Hepatocyte (in vitro differentiated cells): Measurements from ENCODE around the gene CHST15. TPM values are rescaled to one million over a fixed set of nuclear protein-coding genes. Genes with fewer than 3 reads are reported as not detected.

Experiments
- DNase-seq: peaks from one replicate; pipeline ENCODE4 v3.0.0-alpha.2; 2016; ENCODE audit warnings: low spot score
- H2AFZ ChIP-seq: fragments of 200-600 bp; sonication (generic); 2 replicates; pipeline ENCODE4 v1.6.0; 2016; ENCODE audit warnings: antibody characterized with exemption, mild to moderate bottlenecking
- H3K27ac ChIP-seq: fragments of 200-600 bp; sonication (generic); 2 replicates; pipeline ENCODE4 v1.5.1; 2016; ENCODE audit warnings: mild to moderate bottlenecking
- H3K27me3 ChIP-seq: fragments of 200-600 bp; sonication (generic); 2 replicates; pipeline ENCODE4 v1.6.1; 2016
- H3K36me3 ChIP-seq: fragments of 200-600 bp; sonication (generic); replicated peaks from 2 replicates; pipeline ENCODE4 v1.5.1; 2016; ENCODE audit warnings: low read depth; ENCODE audit not compliant: insufficient read depth
- H3K4me1 ChIP-seq: fragments of 200-600 bp; sonication (generic); 2 replicates; pipeline ENCODE4 v1.5.1; 2016; ENCODE audit warnings: mild to moderate bottlenecking, moderate library complexity; ENCODE audit not compliant: insufficient read depth
- H3K4me2 ChIP-seq: fragments of 200-600 bp; sonication (generic); 2 replicates; pipeline ENCODE4 v1.6.0; 2016
- H3K4me3 ChIP-seq: fragments of 200-600 bp; sonication (generic); 2 replicates; pipeline ENCODE4 v1.5.1; 2016; ENCODE audit warnings: mild to moderate bottlenecking
- H3K79me2 ChIP-seq: fragments of 200-600 bp; sonication (generic); 2 replicates; pipeline ENCODE4 v1.6.0; 2017; ENCODE audit warnings: mild to moderate bottlenecking
- H3K9me2 ChIP-seq: fragments of 200-600 bp; sonication (generic); replicated peaks from 2 replicates; pipeline ENCODE4 v1.6.0; 2017; ENCODE audit warnings: mild to moderate bottlenecking; ENCODE audit not compliant: insufficient read depth
- H3K9me3 ChIP-seq: fragments of 200-600 bp; sonication (generic); 2 replicates; pipeline ENCODE4 v1.5.1; 2016; ENCODE audit warnings: low read depth, mild to moderate bottlenecking
- H4K20me1 ChIP-seq: fragments of 200-600 bp; sonication (generic); 2 replicates; pipeline ENCODE4 v1.6.0; 2016; ENCODE audit warnings: mild to moderate bottlenecking; ENCODE audit not compliant: insufficient read depth, poor library complexity, severe bottlenecking
- EZH2 ChIP-seq: fragments of 200-600 bp; sonication (generic); IDR thresholded peaks from 2 replicates; pipeline ENCODE4 v1.6.1; 2016; ENCODE audit warnings: antibody characterized with exemption, mild to moderate bottlenecking, borderline replicate concordance
- EZH2phosphoT487 ChIP-seq: fragments of 200-600 bp; sonication (generic); IDR thresholded peaks from one replicate; pipeline ENCODE4 v1.6.1; 2018; ENCODE audit warnings: antibody characterized with exemption, mild to moderate bottlenecking, low read depth, moderate library complexity; ENCODE audit not compliant: unreplicated experiment, severe bottlenecking
- WGBS: methylation state at CpG from one replicate; pipeline ENCODE4 v1.1.6; 2016; ENCODE audit warnings: low lambda C conversion rate; ENCODE audit errors: missing lambda C conversion rate; 5-methylcytosine and 5-hydroxymethylcytosine counted together
- polyA plus RNA-seq: library from polyadenylated mRNA; unstranded; fragments of >200 nt; fragmentation: Nextera tagmentation; extraction: Ambion mirVana; gene quantifications from 2 replicates; pipeline ENCODE4 v1.2.1, GENCODE V29; 2016
- total RNA-seq: library from RNA; depleted of rRNA; stranded (reverse); fragments of >200 nt; gene quantifications from 2 replicates; pipeline ENCODE4 v1.2.3, GENCODE V29; 2014
- TF ChIP-seq, protein P1 (sequence below): fragments of 200-600 bp; sonication (generic); IDR thresholded peaks from 2 replicates; pipeline ENCODE4 v1.5.1; 2016; ENCODE audit warnings: antibody characterized with exemption, mild to moderate bottlenecking; ENCODE audit not compliant: poor library complexity

Gene CHST15
- total and polyA plus RNA-seq, 2 experiments from 2014 or later = 3.9 to 4.5 TPM

DNA sequence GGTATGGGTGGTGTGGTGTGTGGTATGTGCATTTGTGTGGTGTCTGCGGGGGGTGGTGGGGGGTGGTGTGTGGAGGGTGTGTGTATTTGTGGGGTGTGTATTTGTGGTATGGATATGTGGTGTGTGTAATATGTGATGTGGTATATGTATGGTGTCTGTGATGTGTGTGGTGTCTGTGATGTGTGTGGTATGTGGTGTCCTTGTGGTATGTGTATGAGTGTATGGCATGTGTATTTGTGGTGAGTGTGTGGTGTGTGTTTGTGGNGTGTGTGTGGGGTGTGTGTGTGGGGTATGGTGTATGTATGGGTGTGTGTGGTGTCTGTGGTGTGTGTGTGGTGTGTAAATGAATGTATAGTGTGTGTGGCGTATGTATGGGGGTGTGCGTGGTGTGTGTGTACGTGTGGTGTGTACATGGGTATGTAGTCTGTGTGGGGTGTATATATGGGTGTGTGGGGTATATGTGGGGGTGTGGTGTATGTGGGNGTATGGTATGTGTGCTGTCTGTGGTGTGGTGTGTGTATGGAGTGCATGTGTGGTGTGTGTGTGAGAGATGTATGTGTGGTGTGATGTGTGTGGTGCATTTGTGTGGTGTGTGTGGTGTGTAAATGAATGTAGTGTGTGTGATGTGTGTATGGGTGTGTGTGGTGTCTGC lies 27.1 kb upstream of the CHST15 start:
- TF ChIP-seq EZH2phosphoT487 (no peak), EZH2 (no peak)
- TF ChIP-seq, protein P1, sequence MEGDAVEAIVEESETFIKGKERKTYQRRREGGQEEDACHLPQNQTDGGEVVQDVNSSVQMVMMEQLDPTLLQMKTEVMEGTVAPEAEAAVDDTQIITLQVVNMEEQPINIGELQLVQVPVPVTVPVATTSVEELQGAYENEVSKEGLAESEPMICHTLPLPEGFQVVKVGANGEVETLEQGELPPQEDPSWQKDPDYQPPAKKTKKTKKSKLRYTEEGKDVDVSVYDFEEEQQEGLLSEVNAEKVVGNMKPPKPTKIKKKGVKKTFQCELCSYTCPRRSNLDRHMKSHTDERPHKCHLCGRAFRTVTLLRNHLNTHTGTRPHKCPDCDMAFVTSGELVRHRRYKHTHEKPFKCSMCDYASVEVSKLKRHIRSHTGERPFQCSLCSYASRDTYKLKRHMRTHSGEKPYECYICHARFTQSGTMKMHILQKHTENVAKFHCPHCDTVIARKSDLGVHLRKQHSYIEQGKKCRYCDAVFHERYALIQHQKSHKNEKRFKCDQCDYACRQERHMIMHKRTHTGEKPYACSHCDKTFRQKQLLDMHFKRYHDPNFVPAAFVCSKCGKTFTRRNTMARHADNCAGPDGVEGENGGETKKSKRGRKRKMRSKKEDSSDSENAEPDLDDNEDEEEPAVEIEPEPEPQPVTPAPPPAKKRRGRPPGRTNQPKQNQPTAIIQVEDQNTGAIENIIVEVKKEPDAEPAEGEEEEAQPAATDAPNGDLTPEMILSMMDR = no peak
- Histone ChIP-seq H3K79me2 (no peaks in the 10 kb centered on the region), H3K9me3 (no peaks in the 10 kb centered on the region), H3K4me3 (no peak overlapping the region), H3K36me3 (no peaks in the 10 kb centered on the region), H3K4me1 (no peaks in the 10 kb centered on the region), H2AFZ (no peak overlapping the region), H3K27me3 (no peaks in the 10 kb centered on the region), H4K20me1 (no peaks in the 10 kb centered on the region), H3K27ac (no peak overlapping the region), H3K9me2 (no peaks in the 10 kb centered on the region), H3K4me2 (no peak overlapping the region)
- WGBS = 95% methylated on average over 3 of the region's 4 CpGs
- no peak for DNase-seq

DNA sequence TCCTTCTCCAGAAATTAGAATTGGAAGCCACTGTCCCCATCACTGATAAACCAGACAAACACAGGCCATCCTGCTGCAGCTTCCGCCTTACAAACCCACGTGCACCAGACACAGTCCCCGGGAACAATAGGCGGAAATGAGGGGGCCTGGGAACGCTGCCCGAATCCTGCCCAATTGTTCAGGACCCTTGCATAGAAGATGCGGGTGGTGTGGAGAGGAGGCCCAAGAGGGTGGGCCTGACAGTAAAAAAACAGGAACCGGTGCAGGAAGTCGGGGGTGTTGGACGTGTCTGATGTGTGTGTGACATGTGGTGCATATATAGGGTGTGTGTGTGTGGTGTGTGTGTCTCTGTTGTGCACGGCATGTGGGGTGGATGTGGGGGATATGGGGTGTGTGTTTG lies 26.5 kb upstream of the CHST15 start:
- TF ChIP-seq, protein P1 = no peak
- TF ChIP-seq EZH2 = no peak
- no peak for TF ChIP-seq EZH2phosphoT487
- H3K36me3 ChIP-seq = no peaks in the 10 kb centered on the region
- no peaks in the 10 kb centered on the region for H3K9me3 ChIP-seq
- no peak overlapping the region for H3K27ac ChIP-seq
- no peaks in the 10 kb centered on the region for H3K27me3 ChIP-seq
- H3K9me2 ChIP-seq = no peaks in the 10 kb centered on the region
- no peak for DNase-seq
- no peak overlapping the region for H2AFZ ChIP-seq
- WGBS = 78% methylated on average over 11 of the region's 11 CpGs
- no peaks in the 10 kb centered on the region for H4K20me1 ChIP-seq
- H3K4me3 ChIP-seq = no peak overlapping the region
- H3K79me2 ChIP-seq = no peaks in the 10 kb centered on the region
- no peaks in the 10 kb centered on the region for H3K4me1 ChIP-seq
- H3K4me2 ChIP-seq = no peak overlapping the region

DNA sequence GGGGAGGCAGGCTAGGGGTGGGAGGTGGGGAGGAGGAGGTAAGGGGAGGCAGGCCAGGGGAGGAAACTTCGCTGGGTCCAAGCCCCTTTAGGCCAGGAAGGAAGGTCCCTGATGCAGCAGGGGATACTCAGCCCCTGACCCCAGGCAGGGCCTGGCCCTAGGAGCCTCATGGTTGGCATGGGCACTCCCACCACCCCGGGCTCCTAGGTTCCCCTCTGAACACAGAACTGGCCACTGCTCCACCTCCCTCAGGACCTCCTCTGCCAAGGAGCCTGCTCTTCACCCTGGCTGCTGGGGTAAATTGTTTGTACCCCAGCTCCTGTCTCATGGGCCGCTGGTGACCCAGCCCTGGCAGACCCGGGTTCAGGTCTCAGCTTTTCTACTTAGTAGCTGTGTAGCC lies 25.8 kb upstream of the CHST15 start:
- DNase-seq = no peak
- Histone ChIP-seq H3K9me2 (no peaks in the 10 kb centered on the region), H3K4me3 (no peak overlapping the region), H3K79me2 (no peaks in the 10 kb centered on the region), H3K4me1 (no peaks in the 10 kb centered on the region), H4K20me1 (no peaks in the 10 kb centered on the region), H3K4me2 (no peak overlapping the region), H3K27me3 (no peaks in the 10 kb centered on the region), H2AFZ (no peak overlapping the region), H3K27ac (no peak overlapping the region), H3K9me3 (no peaks in the 10 kb centered on the region), H3K36me3 (no peaks in the 10 kb centered on the region)
- WGBS = 92% methylated on average over 4 of the region's 4 CpGs
- TF ChIP-seq, protein P1 = no peak
- TF ChIP-seq EZH2phosphoT487 (no peak), EZH2 (no peak)

DNA sequence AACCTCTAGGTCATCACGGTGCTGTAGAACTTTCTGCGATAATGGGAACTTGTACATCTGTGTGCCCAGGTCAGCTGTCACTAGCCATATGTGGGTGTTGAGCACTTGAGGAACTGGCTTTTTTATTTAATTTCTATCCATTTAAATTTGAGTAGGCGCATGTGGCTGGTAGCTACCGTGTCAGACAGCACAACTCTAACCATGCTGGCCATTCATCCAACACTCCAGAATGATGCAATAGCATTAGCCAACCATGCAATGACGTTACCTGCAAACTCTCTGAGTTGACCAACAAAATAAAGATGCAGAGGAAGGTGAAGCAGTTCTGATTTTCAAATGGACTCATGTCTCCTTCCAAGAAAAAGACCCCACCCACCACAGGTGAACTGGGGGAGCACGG lies 24.4 kb upstream of the CHST15 start:
- H3K27me3 ChIP-seq = no peaks in the 10 kb centered on the region
- H3K36me3 ChIP-seq = no peaks in the 10 kb centered on the region
- no peaks in the 10 kb centered on the region for H3K9me3 ChIP-seq
- no peak overlapping the region for H2AFZ ChIP-seq
- H3K4me1 ChIP-seq = no peaks in the 10 kb centered on the region
- no peak overlapping the region for H3K4me3 ChIP-seq
- no peaks in the 10 kb centered on the region for H3K9me2 ChIP-seq
- H3K27ac ChIP-seq = no peak overlapping the region
- no peak for TF ChIP-seq EZH2
- TF ChIP-seq, protein P1 = no peak
- TF ChIP-seq EZH2phosphoT487 = no peak
- no peak overlapping the region for H3K4me2 ChIP-seq
- H4K20me1 ChIP-seq = no peaks in the 10 kb centered on the region
- DNase-seq = no peak
- 94% methylated on average over 6 of the region's 6 CpGs for WGBS
- H3K79me2 ChIP-seq = no peaks in the 10 kb centered on the region
